Measurements from ENCODE around the gene GNS.

DNA sequence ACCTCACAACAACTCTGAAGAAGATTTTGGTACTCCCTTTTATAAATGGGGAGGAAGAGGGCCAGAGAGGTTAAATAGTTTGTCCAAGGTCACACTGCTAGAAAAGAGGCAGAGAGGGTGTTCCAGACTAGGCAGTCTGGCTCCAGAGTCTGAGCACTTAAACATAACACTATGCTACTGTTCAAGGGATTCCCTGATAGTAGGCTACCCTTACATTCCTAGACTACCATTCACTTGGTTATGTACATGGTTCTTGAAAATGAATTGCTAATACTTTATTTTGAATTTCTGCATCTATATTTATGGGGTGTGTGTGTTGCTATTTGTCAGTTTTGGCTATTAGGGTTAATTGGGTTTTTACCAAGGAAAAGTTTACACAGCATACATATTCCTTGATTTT is 7.2 kb downstream of the GNS start:
- TF ChIP-seq NFIC (IDR thresholded peaks at IDR 0.05): no peak
- TF ChIP-seq YY1 (IDR thresholded peaks at IDR 0.05; ENCODE audit: low read depth): no peak
- no peak for TF ChIP-seq TAF1 (IDR thresholded peaks at IDR 0.05; ENCODE audit: low read depth)
- TF ChIP-seq RAD21 (IDR thresholded peaks at IDR 0.05; ENCODE audit: low read depth): no peak
- no peak for TF ChIP-seq EGR1 (IDR thresholded peaks at IDR 0.05)
- TF ChIP-seq, protein P1, sequence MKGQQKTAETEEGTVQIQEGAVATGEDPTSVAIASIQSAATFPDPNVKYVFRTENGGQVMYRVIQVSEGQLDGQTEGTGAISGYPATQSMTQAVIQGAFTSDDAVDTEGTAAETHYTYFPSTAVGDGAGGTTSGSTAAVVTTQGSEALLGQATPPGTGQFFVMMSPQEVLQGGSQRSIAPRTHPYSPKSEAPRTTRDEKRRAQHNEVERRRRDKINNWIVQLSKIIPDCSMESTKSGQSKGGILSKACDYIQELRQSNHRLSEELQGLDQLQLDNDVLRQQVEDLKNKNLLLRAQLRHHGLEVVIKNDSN (IDR thresholded peaks at IDR 0.05): no peak
- TF ChIP-seq CEBPB (IDR thresholded peaks at IDR 0.05): no peak
- TF ChIP-seq EP300 (IDR thresholded peaks at IDR 0.05; ENCODE audit: borderline replicate concordance): no peak
- TF ChIP-seq, protein P2, sequence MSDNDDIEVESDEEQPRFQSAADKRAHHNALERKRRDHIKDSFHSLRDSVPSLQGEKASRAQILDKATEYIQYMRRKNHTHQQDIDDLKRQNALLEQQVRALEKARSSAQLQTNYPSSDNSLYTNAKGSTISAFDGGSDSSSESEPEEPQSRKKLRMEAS (IDR thresholded peaks at IDR 0.05): no peak
- no peak for TF ChIP-seq TEAD4 (IDR thresholded peaks at IDR 0.05)
- TF ChIP-seq, protein P3, sequence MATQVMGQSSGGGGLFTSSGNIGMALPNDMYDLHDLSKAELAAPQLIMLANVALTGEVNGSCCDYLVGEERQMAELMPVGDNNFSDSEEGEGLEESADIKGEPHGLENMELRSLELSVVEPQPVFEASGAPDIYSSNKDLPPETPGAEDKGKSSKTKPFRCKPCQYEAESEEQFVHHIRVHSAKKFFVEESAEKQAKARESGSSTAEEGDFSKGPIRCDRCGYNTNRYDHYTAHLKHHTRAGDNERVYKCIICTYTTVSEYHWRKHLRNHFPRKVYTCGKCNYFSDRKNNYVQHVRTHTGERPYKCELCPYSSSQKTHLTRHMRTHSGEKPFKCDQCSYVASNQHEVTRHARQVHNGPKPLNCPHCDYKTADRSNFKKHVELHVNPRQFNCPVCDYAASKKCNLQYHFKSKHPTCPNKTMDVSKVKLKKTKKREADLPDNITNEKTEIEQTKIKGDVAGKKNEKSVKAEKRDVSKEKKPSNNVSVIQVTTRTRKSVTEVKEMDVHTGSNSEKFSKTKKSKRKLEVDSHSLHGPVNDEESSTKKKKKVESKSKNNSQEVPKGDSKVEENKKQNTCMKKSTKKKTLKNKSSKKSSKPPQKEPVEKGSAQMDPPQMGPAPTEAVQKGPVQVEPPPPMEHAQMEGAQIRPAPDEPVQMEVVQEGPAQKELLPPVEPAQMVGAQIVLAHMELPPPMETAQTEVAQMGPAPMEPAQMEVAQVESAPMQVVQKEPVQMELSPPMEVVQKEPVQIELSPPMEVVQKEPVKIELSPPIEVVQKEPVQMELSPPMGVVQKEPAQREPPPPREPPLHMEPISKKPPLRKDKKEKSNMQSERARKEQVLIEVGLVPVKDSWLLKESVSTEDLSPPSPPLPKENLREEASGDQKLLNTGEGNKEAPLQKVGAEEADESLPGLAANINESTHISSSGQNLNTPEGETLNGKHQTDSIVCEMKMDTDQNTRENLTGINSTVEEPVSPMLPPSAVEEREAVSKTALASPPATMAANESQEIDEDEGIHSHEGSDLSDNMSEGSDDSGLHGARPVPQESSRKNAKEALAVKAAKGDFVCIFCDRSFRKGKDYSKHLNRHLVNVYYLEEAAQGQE (IDR thresholded peaks at IDR 0.05; ENCODE audit: low read depth): no peak
- TF ChIP-seq FOXM1 (IDR thresholded peaks at IDR 0.05; ENCODE audit: borderline replicate concordance, low read depth): no peak

Measured in Ishikawa (cell line).